ENCODE data around the gene LYPD4.
"Not testable (repeated sequence)": the region's sequence is repeated elsewhere in the genome, so short reads cannot be mapped to it uniquely, and the experiment has no call there.

The LYPD4 gene

DNA sequence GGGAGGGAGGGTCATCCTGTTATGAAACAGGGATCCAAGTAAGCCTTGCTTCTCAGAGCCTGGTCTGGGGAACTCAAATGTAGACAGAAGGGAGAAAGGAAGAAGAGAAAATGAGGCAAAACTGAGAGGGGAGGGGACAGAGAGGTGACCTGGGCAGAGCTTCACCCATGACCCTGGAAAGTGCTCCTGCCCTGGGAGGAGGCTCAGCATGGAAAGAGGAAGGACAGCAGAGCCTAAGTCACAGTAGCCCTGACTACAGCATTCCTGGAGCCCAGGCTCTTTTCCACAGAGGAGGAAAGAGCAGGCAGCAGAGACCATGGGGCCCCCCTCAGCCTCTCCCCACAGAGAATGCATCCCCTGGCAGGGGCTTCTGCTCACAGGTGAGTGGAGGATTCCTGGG lies 48.1 kb downstream of the LYPD4 start, which contains the start of gene CEACAM3:
TSS of gene CEACAM3 (plus strand) at position 226 of the 400 bp plus-strand sequence. CDS start at position 317, 91 bp downstream.
- no peak for DNase-seq

DNA sequence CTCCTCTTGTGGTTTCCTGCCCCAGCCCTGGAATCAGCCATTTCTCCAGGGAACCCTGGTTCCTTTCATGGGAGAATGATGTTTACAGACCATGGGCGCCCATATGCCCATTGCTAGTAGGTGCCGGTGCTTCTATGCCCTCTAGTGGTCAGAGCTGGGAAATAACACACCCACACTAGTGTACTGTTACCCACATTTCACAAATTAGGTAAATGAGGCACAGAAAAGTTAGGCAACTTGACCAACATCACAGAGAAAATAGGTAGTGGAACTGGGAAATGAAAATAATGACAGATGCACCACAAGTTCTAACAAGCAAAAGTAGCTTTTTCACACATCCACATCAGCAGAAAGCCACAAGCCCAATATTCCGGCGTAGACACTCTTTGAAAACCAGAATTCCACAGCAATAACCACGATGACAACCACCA lies 49.4 kb downstream of the LYPD4 start:
- DNase-seq = peak; percentile 21

DNA sequence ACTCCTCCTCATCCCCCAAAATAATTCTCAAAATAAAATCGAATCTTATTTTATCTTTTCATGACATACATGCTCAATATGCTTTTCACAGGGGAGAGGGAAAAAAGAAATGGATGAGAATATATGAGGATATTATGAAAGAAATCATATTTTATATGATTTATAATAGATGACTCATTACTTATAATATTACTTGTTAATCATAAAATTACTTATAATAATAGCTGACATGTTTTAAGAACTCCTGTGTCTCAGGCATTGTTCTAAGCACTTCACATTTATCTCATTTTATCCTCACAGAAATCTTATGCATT lies 51.1 kb downstream of the LYPD4 start:
- no peak for DNase-seq

DNA sequence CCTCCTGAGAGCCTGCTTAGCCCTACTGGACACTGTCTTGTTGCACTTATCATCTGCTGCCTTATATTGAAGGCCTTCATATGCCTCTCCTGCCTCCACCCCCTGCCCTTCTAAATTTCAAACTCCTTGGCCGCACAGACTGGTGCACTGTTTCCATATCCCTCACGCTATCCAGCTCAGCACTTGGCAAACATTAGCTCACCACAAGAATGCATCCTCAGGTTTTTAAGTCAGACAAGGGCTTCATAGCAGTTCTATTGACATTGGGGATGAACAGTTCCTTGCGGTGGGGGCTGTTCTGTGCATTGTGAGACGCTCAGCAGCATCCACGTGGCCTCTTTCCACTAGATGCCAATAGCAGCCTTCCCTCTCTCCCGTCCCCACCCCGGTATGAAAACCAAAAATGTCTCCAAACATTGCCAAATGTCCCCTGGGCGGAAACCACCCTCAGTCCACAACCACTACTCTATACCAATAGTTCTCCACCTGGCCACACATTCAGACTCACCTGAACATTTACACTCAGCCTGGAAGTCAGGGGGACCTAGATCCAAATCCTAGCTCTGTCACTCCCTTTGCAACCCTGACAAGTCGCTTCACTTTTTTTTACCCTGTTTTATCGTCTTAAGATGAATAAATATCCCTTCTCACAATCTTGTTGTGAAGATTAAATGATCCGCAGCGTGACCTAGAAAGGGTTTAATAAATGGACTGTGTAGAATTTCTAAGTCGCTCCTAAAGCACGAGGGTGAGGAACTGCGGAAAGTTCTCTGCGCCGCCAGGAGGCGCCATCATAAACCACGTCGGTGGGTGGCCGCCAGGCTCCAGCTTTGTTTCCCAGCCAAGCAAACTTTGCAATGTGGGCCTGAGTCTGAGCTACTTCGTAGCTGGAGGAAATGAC lies 51.7 kb downstream of the LYPD4 start:
- no peak for DNase-seq

DNA sequence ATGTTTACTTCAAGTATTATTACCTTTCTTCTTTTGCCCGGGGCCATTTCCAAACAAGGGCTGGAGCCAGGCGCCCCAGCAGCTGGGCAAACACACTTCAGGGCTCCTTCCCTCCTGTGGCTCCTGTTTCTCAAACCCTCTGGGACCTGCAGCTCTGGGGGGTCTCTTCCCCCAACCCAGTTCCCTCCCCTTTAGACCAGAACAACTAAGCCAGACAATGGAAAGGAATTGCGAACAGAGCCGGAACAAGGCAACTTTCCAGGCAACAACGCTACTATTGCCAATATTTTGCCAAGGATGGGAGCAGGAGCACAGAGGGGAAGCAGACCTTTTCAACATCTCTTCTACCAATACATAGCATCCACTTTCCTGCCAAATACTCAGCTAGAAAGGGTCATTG lies 55.4 kb downstream of the LYPD4 start:
- DNase-seq = not testable (repeated sequence)

DNA sequence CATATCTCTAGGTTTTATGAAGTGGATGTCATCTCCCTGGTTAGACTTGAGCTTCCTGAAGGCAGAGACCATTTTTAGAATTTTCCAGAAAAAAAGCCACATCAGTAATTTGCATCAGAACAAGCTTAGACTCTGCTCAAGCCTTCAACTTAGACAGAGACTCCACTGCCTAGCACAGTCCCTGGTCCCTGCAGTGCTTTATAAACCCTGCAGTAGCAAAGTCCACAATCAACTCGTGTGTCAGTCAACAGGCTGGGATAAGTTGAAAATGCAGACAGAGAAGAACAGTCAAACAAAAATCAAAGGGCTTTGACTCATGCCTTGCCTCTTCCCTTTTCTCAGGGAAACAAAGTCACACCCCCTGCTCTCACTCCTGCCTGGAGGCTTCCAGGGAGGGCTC lies 56.0 kb downstream of the LYPD4 start:
- DNase-seq = not testable (repeated sequence)

Data from fibroblast of skin of right quadriceps (primary cell).